Measurements from ENCODE around the gene POLR2F.

DNA sequence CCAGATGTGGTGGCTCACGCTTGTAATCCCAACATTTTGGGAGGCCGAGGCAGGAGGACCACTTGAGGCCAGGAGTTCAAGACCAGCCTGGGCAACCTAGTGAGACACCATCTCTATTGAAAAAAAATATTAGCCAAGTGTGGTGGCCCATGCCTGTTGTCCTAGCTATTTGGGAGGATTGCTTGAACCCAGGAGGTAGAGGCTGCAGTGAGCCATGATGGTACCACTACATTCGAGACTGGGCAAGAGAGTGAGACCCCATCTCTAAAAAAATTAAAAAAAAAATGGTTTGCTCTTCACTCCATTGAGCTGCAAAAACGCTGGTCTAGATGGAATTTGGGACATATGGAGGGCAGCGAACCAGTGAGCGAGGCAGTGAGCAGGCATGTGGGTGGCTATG is 52.4 kb downstream of the POLR2F start:
- TF ChIP-seq, protein P1, sequence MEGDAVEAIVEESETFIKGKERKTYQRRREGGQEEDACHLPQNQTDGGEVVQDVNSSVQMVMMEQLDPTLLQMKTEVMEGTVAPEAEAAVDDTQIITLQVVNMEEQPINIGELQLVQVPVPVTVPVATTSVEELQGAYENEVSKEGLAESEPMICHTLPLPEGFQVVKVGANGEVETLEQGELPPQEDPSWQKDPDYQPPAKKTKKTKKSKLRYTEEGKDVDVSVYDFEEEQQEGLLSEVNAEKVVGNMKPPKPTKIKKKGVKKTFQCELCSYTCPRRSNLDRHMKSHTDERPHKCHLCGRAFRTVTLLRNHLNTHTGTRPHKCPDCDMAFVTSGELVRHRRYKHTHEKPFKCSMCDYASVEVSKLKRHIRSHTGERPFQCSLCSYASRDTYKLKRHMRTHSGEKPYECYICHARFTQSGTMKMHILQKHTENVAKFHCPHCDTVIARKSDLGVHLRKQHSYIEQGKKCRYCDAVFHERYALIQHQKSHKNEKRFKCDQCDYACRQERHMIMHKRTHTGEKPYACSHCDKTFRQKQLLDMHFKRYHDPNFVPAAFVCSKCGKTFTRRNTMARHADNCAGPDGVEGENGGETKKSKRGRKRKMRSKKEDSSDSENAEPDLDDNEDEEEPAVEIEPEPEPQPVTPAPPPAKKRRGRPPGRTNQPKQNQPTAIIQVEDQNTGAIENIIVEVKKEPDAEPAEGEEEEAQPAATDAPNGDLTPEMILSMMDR (IDR thresholded peaks at IDR 0.05; ENCODE audit: low read depth, low read length): no peak
- no peak for TF ChIP-seq EZH2phosphoT487 (IDR thresholded peaks at IDR 0.05; ENCODE audit: low read depth)
